SU-DHL-6 (cell line): Measurements from ENCODE around the gene BOD1L1.

Experiments used
- H2AFZ ChIP-seq: fragments of 200-600 bp; sonication (generic); 2 replicates; pipeline ENCODE4 v1.6.1; 2014; ENCODE audit warnings: low read depth, mild to moderate bottlenecking, moderate library complexity, mixed read lengths, antibody characterized with exemption, low read length; ENCODE audit not compliant: severe bottlenecking
- H3F3A ChIP-seq: fragments of 200-600 bp; shearing (Covaris generic); 2 replicates; pipeline ENCODE4 v1.6.0; 2016; ENCODE audit warnings: antibody characterized with exemption, mild to moderate bottlenecking; ENCODE audit not compliant: insufficient read depth
- H3K27ac ChIP-seq: fragments of 200-600 bp; sonication (generic); 2 replicates; pipeline ENCODE4 v1.5.1; 2016; ENCODE audit warnings: low read depth, mild to moderate bottlenecking, low read length, moderate library complexity, mixed read lengths
- H3K27me3 ChIP-seq: fragments of 200-600 bp; sonication (generic), shearing (Covaris generic); 2 replicates; pipeline ENCODE4 v1.6.0; 2014; ENCODE audit warnings: mild to moderate bottlenecking, low read length
- H3K36me3 ChIP-seq: fragments of 200-600 bp; sonication (generic); 2 replicates; pipeline ENCODE4 v1.6.1; 2014; ENCODE audit warnings: mild to moderate bottlenecking, low read length, mixed read lengths
- H3K4me2 ChIP-seq: fragments of 300-600, 200-600 bp; shearing (Covaris generic), sonication (generic); 2 replicates; pipeline ENCODE4 v1.6.0; 2014; ENCODE audit warnings: low read length, low read depth, mild to moderate bottlenecking; ENCODE audit not compliant: poor library complexity, severe bottlenecking
- H3K4me3 ChIP-seq: fragments of 200-600 bp; sonication (generic); 2 replicates; pipeline ENCODE4 v1.5.1; 2014; ENCODE audit warnings: antibody characterized with exemption, low read length, mild to moderate bottlenecking, mixed read lengths; ENCODE audit not compliant: insufficient read depth, poor library complexity, severe bottlenecking
- H3K79me2 ChIP-seq: fragments of 200-600 bp; sonication (generic); 2 replicates; pipeline ENCODE4 v1.6.1; 2014; ENCODE audit warnings: mild to moderate bottlenecking, low read length, moderate library complexity; ENCODE audit not compliant: insufficient read depth
- H3K9ac ChIP-seq: fragments of 200-600 bp; sonication (generic); 2 replicates; pipeline ENCODE4 v1.7.0; 2014; ENCODE audit warnings: mild to moderate bottlenecking, low read length
- H3K9me2 ChIP-seq: fragments of 200-600 bp; sonication (generic); replicated peaks from 2 replicates; pipeline ENCODE4 v1.6.1; 2014; ENCODE audit warnings: low read length; ENCODE audit not compliant: insufficient read depth
- H3K9me3 ChIP-seq: fragments of 200-600 bp; sonication (generic); 2 replicates; pipeline ENCODE4 v1.6.1; 2014; ENCODE audit warnings: low read length, mixed read lengths; ENCODE audit not compliant: insufficient read depth
- H4K20me1 ChIP-seq: fragments of 200-600 bp; sonication (generic); 2 replicates; pipeline ENCODE4 v1.6.1; 2014; ENCODE audit warnings: low read depth, mild to moderate bottlenecking, antibody characterized with exemption, low read length, moderate library complexity, mixed read lengths
- EZH2phosphoT487 ChIP-seq: fragments of 200-600 bp; sonication (generic), shearing (Covaris generic); conservative IDR thresholded peaks from 2 replicates; pipeline ENCODE4 v1.6.1; 2018; ENCODE audit warnings: mild to moderate bottlenecking, antibody characterized with exemption, low read length, moderate library complexity, mixed read lengths
- TF ChIP-seq, protein P1 (sequence below): fragments of 200-600 bp; sonication (generic); IDR thresholded peaks from one replicate; pipeline ENCODE4 v1.5.1; 2017; ENCODE audit warnings: antibody characterized with exemption, mild to moderate bottlenecking, low read length, moderate library complexity; ENCODE audit not compliant: insufficient read depth, poor library complexity, severe bottlenecking

BOD1L1 gene

GRCh38 chr4:13548984-13549546, 78.5 kb downstream of the BOD1L1 start:
- no peaks in the 10 kb centered on the region for H4K20me1 ChIP-seq
- H2AFZ ChIP-seq = no peak overlapping the region
- H3K27ac ChIP-seq = no peak overlapping the region
- no peaks in the 10 kb centered on the region for H3K36me3 ChIP-seq
- TF ChIP-seq EZH2phosphoT487 = no peak
- TF ChIP-seq, protein P1, sequence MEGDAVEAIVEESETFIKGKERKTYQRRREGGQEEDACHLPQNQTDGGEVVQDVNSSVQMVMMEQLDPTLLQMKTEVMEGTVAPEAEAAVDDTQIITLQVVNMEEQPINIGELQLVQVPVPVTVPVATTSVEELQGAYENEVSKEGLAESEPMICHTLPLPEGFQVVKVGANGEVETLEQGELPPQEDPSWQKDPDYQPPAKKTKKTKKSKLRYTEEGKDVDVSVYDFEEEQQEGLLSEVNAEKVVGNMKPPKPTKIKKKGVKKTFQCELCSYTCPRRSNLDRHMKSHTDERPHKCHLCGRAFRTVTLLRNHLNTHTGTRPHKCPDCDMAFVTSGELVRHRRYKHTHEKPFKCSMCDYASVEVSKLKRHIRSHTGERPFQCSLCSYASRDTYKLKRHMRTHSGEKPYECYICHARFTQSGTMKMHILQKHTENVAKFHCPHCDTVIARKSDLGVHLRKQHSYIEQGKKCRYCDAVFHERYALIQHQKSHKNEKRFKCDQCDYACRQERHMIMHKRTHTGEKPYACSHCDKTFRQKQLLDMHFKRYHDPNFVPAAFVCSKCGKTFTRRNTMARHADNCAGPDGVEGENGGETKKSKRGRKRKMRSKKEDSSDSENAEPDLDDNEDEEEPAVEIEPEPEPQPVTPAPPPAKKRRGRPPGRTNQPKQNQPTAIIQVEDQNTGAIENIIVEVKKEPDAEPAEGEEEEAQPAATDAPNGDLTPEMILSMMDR = peak; percentile 54
- H3K9me3 ChIP-seq = no peaks in the 10 kb centered on the region
- H3K79me2 ChIP-seq = no peaks in the 10 kb centered on the region
- peak overlapping the region; percentile 30 for H3K4me2 ChIP-seq
- H3K9me2 ChIP-seq = no peaks in the 10 kb centered on the region
- H3K9ac ChIP-seq = no peak overlapping the region
- 0 out of 2 replicates have a peak, but pooled peaks cover 5% of the 10 kb centered on the region for H3F3A ChIP-seq
- H3K4me3 ChIP-seq = no peak overlapping the region
- 0 out of 2 replicates have a peak, but pooled peaks cover 4% of the 10 kb centered on the region for H3K27me3 ChIP-seq

DNA sequence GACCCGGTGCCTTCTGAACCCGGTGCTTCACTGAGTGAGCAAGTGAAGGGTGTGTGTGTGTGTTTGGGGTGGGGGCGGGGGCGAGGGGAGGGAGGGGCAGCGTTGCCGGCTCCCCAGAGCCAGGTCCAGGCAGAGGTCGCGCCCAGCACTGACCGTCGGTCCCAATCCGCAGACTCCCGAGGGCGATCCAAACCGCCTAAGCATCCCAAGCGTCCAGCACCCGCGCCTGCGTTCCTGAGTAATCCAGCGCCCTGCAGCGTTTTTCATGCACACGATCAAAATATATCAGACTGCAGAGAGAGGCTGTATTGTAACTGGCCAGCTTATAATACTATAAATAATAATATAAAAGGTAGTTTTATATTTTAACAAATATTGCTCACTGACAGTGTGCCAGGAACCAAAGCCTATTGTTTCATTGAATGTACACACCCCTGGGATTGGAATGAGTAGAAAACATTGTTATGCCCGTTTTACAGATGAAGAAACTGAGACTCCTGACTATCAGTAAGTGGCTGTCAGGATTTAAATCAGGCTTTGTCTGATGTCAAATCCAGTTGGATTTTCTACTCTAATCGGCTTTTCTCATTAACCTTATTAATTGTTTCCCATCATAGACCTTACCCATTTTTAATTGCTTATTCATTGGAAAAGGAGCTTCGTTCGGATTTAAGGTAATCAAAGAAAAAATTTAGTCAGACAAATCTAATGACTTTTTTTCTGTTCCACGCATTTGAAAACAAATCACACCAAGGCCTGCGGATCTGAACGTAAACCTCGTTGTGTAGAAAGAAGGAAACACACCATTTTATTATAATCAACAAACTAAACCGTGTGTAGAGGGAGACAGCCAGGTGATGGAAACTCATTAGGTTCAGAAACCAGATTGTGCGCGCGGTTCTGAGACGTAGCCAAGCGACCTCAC, 79.2 kb downstream of the BOD1L1 start:
- 0 out of 2 replicates have a peak, but pooled peaks cover 5% of the 10 kb centered on the region for H3F3A ChIP-seq
- no peak overlapping the region for H2AFZ ChIP-seq
- H3K4me2 ChIP-seq = peak overlapping the region; percentile 45
- no peak overlapping the region for H3K27ac ChIP-seq
- 0 out of 2 replicates have a peak, but pooled peaks cover 4% of the 10 kb centered on the region for H3K27me3 ChIP-seq
- no peaks in the 10 kb centered on the region for H4K20me1 ChIP-seq
- no peak for TF ChIP-seq EZH2phosphoT487
- TF ChIP-seq, protein P1 = no peak
- no peak overlapping the region for H3K4me3 ChIP-seq
- peak overlapping the region; percentile 57; the same call in 1 of the 2 replicates for H3K9ac ChIP-seq
- no peaks in the 10 kb centered on the region for H3K36me3 ChIP-seq
- H3K9me2 ChIP-seq = no peaks in the 10 kb centered on the region
- no peaks in the 10 kb centered on the region for H3K9me3 ChIP-seq
- no peaks in the 10 kb centered on the region for H3K79me2 ChIP-seq

DNA sequence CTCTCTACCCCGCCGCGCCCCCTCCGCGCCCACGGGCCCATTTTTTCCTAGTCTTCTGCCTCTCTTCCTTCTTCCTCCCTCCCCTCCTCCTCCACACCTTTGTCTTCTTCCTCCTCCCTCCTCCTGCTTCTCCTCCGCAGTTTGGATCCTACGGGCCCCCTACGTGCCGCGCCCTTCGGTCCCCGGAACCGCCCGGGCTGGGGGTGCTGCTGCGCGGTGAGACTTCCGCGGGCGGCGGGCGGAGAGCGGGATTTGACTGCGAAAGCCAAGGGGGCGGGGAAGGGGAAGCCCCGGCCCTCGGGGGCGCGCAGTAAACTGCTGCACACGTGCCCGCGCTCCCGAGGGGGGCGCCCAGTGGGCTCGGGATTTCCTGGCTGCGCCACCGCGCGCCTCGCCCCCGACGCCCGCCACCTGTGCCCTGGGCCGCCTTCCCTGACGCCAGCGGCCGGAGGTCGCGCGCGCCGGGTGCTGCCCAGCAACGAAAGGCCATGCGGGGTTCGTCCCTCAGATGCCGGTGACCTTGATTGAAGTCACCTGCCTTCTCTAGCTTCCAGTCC, 80.0 kb downstream of the BOD1L1 start:
- Histone ChIP-seq H3K79me2 (no peaks in the 10 kb centered on the region), H3K27me3 (no peaks in the 10 kb centered on the region), H3F3A (0 out of 2 replicates have a peak, but pooled peaks cover 5% of the 10 kb centered on the region), H3K36me3 (no peaks in the 10 kb centered on the region), H3K27ac (no peak overlapping the region), H3K9me2 (no peaks in the 10 kb centered on the region), H3K9ac (peak overlapping the region; percentile 57), H3K4me2 (peak overlapping the region; percentile 45), H3K4me3 (peak overlapping the region; percentile 50), H3K9me3 (no peaks in the 10 kb centered on the region), H4K20me1 (no peaks in the 10 kb centered on the region), H2AFZ (peak overlapping the region; percentile 85)
- TF ChIP-seq EZH2phosphoT487 = no peak
- TF ChIP-seq, protein P1 = no peak
